ENCODE measurements around the gene AFF3. TPM values are rescaled to one million over a fixed set of nuclear protein-coding genes. Genes with fewer than 3 reads are reported as not detected.

AFF3 gene
- total RNA-seq, 6 experiments from 2014 or later, result 1.3 to 7.3 (median 6.4) TPM

DNA sequence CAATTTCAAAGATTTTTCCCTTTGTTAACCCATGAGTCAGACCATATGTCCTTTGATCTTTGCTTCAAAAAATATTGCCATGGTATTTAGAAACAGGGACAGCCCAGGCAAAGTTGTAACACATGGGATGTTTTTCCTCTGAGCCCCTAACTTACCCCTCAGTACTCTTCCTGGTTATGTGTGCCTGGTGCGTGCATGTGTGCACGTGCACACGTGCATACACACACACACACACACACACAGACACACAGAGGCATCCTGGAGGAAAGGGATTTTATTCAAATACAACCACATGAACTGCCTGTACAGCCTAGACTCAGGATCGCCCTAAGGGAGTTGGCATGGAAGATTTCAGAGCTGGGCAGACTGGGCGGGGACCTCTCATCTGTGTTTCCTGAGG lies 5.1 kb downstream of the AFF3 start:
- H3K9me3 ChIP-seq, result no peaks in the 10 kb centered on the region
- H3K27ac ChIP-seq, result no peak overlapping the region
- no peak for ATAC-seq
- WGBS (ENCODE audit: insufficient coverage, low coverage, low lambda C conversion rate, missing lambda C conversion rate), result 91% methylated on average over 5 of the region's 5 CpGs
- H3K36me3 ChIP-seq, result no peaks in the 10 kb centered on the region
- TF ChIP-seq POLR2A (IDR thresholded peaks at IDR 0.05), result no peak
- TF ChIP-seq, protein P1, sequence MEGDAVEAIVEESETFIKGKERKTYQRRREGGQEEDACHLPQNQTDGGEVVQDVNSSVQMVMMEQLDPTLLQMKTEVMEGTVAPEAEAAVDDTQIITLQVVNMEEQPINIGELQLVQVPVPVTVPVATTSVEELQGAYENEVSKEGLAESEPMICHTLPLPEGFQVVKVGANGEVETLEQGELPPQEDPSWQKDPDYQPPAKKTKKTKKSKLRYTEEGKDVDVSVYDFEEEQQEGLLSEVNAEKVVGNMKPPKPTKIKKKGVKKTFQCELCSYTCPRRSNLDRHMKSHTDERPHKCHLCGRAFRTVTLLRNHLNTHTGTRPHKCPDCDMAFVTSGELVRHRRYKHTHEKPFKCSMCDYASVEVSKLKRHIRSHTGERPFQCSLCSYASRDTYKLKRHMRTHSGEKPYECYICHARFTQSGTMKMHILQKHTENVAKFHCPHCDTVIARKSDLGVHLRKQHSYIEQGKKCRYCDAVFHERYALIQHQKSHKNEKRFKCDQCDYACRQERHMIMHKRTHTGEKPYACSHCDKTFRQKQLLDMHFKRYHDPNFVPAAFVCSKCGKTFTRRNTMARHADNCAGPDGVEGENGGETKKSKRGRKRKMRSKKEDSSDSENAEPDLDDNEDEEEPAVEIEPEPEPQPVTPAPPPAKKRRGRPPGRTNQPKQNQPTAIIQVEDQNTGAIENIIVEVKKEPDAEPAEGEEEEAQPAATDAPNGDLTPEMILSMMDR (IDR thresholded peaks at IDR 0.05), result no peak
- DNase-seq, result no peak
- no peak overlapping the region for H3K4me3 ChIP-seq
- no peaks in the 10 kb centered on the region for H3K4me1 ChIP-seq
- no peaks in the 10 kb centered on the region for H3K27me3 ChIP-seq
- intact Hi-C loops (cut with DNase I), result no loop called here

- no peaks in the 10 kb centered on the region for H3K36me3 ChIP-seq
- intact Hi-C loops (cut with DNase I), result no loop called here
- no peak for ATAC-seq
- DNase-seq, result no peak
- H3K27me3 ChIP-seq, result no peaks in the 10 kb centered on the region
- TF ChIP-seq, protein P1 (IDR thresholded peaks at IDR 0.05), result no peak
- no peak for TF ChIP-seq POLR2A (IDR thresholded peaks at IDR 0.05)
- 75% methylated on average over 3 of the region's 4 CpGs for WGBS (ENCODE audit: insufficient coverage, low coverage, low lambda C conversion rate, missing lambda C conversion rate)
- H3K9me3 ChIP-seq, result no peaks in the 10 kb centered on the region
- H3K4me1 ChIP-seq, result no peaks in the 10 kb centered on the region
- no peak overlapping the region for H3K27ac ChIP-seq
- no peak overlapping the region for H3K4me3 ChIP-seq
These were observed 6.1 kb downstream of the AFF3 start for GRCh38 chr2:100136310-100136709.

DNA sequence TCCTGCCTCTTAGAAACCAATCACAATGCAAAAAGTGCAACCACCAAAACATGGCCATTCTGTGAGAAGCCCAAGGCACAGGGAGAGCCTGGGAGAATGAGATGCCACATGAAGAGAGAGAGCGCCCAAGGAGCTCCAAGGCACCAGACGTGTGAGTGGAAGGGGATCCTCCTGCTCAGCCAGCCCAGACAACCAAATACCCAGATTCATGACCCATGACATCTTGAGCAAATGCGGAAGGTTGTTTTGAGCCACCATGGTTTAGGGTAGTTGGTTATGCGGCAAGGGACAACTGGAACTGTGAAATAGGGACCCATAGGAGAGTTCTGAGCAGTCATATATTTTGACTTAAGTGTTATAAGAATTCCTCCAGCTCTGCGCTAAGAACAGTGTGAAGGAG lies 7.0 kb downstream of the AFF3 start:
- no peak overlapping the region for H3K4me3 ChIP-seq
- no peaks in the 10 kb centered on the region for H3K36me3 ChIP-seq
- no peak for TF ChIP-seq POLR2A (IDR thresholded peaks at IDR 0.05)
- TF ChIP-seq, protein P1 (IDR thresholded peaks at IDR 0.05), result no peak
- no peak overlapping the region for H3K27ac ChIP-seq
- no peaks in the 10 kb centered on the region for H3K4me1 ChIP-seq
- ATAC-seq, result no peak
- intact Hi-C loops (cut with DNase I), result no loop called here
- DNase-seq, result no peak
- H3K27me3 ChIP-seq, result no peaks in the 10 kb centered on the region
- 89% methylated on average over 5 of the region's 5 CpGs for WGBS (ENCODE audit: insufficient coverage, low coverage, low lambda C conversion rate, missing lambda C conversion rate)
- no peaks in the 10 kb centered on the region for H3K9me3 ChIP-seq

- no peak for ATAC-seq
- no peak for DNase-seq
- Histone ChIP-seq H3K9me3 (no peaks in the 10 kb centered on the region), H3K27ac (no peak overlapping the region), H3K4me1 (no peaks in the 10 kb centered on the region), H3K27me3 (no peaks in the 10 kb centered on the region), H3K4me3 (no peak overlapping the region), H3K36me3 (no peaks in the 10 kb centered on the region)
- WGBS (ENCODE audit: insufficient coverage, low coverage, low lambda C conversion rate, missing lambda C conversion rate), result 72% methylated on average over 3 of the region's 5 CpGs
- TF ChIP-seq, protein P1 (IDR thresholded peaks at IDR 0.05), result no peak
- no peak for TF ChIP-seq POLR2A (IDR thresholded peaks at IDR 0.05)
- intact Hi-C loops (cut with DNase I), result no loop called here
These were observed 11.6 kb downstream of the AFF3 start for GRCh38 chr2:100130595-100131391.

All from right lobe of liver (tissue), 6 donors.